IMR-90 (cell line): ENCODE measurements around the gene NPPA. TPM values are rescaled to one million over a fixed set of nuclear protein-coding genes. Genes with fewer than 3 reads are reported as not detected.

Experiments used
- ATAC-seq: fragments of 200-7000 bp; cut with Tn5 transposase; 2 replicates; pipeline ENCODE4 v1.9.1; 2020; ENCODE audit warnings: low read depth, mild to moderate bottlenecking, moderate library complexity
- BruUV-seq: library from RNA; stranded (reverse); fragments of 400-500 nt; replicated peaks from 2 replicates; lab custom pipeline; 2021; lab: Mats Ljungman, UMichigan
- CTCF ChIA-PET: fragments of 300-600 bp; formaldehyde crosslinking; extraction: SDS; loops from one replicate; lab custom pipeline; 2021; ENCODE audit warnings: antibody characterized with exemption; lab: Yijun Ruan, JAX
- POLR2A ChIA-PET: fragments of 300-600 bp; sonication (Branson Sonifier 250); formaldehyde crosslinking; loops from one replicate; lab custom pipeline; 2022; ENCODE audit warnings: antibody characterized with exemption; ENCODE audit not compliant: unreplicated experiment; lab: Charles Lee
- DNase-seq: peaks from one replicate; pipeline ENCODE4 v3.0.0; 2013
- H2AFZ ChIP-seq: replicated peaks from 2 replicates; pipeline ENCODE3; 2013; ENCODE audit warnings: low read length, mild to moderate bottlenecking; ENCODE audit not compliant: poor library complexity
- H2AK5ac ChIP-seq: 2 replicates; pipeline ENCODE4 v1.6.1; 2013; ENCODE audit warnings: low read depth, low read length, inconsistent platforms
- H2AK9ac ChIP-seq: replicated peaks from 2 replicates; pipeline ENCODE3; 2013; ENCODE audit warnings: mild to moderate bottlenecking, low read depth, low read length, moderate library complexity; ENCODE audit not compliant: poor library complexity
- H2BK120ac ChIP-seq: 2 replicates; pipeline ENCODE4 v1.6.1; 2013; ENCODE audit warnings: low read depth, low read length, inconsistent platforms
- H2BK15ac ChIP-seq: 3 replicates; pipeline ENCODE4 v1.6.1; 2013; ENCODE audit warnings: low read depth, low read length, inconsistent platforms
- H2BK20ac ChIP-seq: 2 replicates; pipeline ENCODE4 v1.6.1; 2013; ENCODE audit warnings: low read depth, mild to moderate bottlenecking, inconsistent platforms, low read length, moderate library complexity
- H2BK5ac ChIP-seq: 2 replicates; pipeline ENCODE4 v1.6.1; 2013; ENCODE audit warnings: mild to moderate bottlenecking, low read depth, low read length, inconsistent platforms; ENCODE audit not compliant: poor library complexity, severe bottlenecking
- H3K14ac ChIP-seq: replicated peaks from 2 replicates; pipeline ENCODE4 v1.6.1; 2013; ENCODE audit warnings: low read depth, low read length, inconsistent platforms
- H3K18ac ChIP-seq: 2 replicates; pipeline ENCODE4 v1.6.1; 2013; ENCODE audit warnings: low read depth, low read length, control low read depth
- H3K23ac ChIP-seq: 2 replicates; pipeline ENCODE4 v1.6.1; 2013; ENCODE audit warnings: low read depth, low read length, inconsistent platforms
- H3K27ac ChIP-seq: 2 replicates; pipeline ENCODE4 v1.5.1; 2013; ENCODE audit warnings: mild to moderate bottlenecking, control low read depth, low read length; ENCODE audit not compliant: insufficient read depth
- H3K27me3 ChIP-seq: 2 replicates; pipeline ENCODE4 v1.6.1; 2013; ENCODE audit warnings: low read length; ENCODE audit not compliant: control insufficient read depth, insufficient read depth
- H3K36me3 ChIP-seq: 2 replicates; pipeline ENCODE4 v1.6.1; 2013; ENCODE audit warnings: low read length, mixed read lengths; ENCODE audit not compliant: control insufficient read depth, insufficient read depth
- H3K4ac ChIP-seq: 2 replicates; pipeline ENCODE4 v1.6.1; 2013; ENCODE audit warnings: low read depth, low read length, inconsistent platforms
- H3K4me1 ChIP-seq: 2 replicates; pipeline ENCODE4 v1.6.1; 2013; ENCODE audit warnings: low read length, mixed read lengths; ENCODE audit not compliant: control insufficient read depth, insufficient read depth
- H3K4me2 ChIP-seq: 2 replicates; pipeline ENCODE4 v1.6.1; 2013; ENCODE audit warnings: low read depth, mild to moderate bottlenecking, control low read depth, low read length, moderate library complexity
- H3K4me3 ChIP-seq: 2 replicates; pipeline ENCODE4 v1.5.1; 2013; ENCODE audit warnings: low read depth, mild to moderate bottlenecking, control low read depth, low read length, moderate library complexity; ENCODE audit not compliant: insufficient read depth
- H3K56ac ChIP-seq: 2 replicates; pipeline ENCODE4 v1.6.1; 2013; ENCODE audit warnings: low read length, inconsistent platforms; ENCODE audit not compliant: insufficient read depth; ENCODE audit errors: extremely low read depth
- H3K79me1 ChIP-seq, 2 experiments: 2 replicates each; pipeline ENCODE4 v1.6.1; 2013; ENCODE audit warnings: low read length in 2 of 2, inconsistent platforms in 1 of 2, low read depth in 1 of 2
- H3K9ac ChIP-seq: 2 replicates; pipeline ENCODE4 v1.6.1; 2013; ENCODE audit warnings: low read depth, low read length, control low read depth
- H3K9me1 ChIP-seq: 2 replicates; pipeline ENCODE4 v1.6.1; 2013; ENCODE audit warnings: low read length, inconsistent platforms; ENCODE audit not compliant: insufficient read depth
- H3K9me3 ChIP-seq: 2 replicates; pipeline ENCODE4 v1.6.1; 2013; ENCODE audit warnings: low read length; ENCODE audit not compliant: control insufficient read depth, insufficient read depth
- H4K20me1 ChIP-seq: 2 replicates; pipeline ENCODE4 v1.6.1; 2013; ENCODE audit warnings: low read length, inconsistent platforms; ENCODE audit not compliant: insufficient read depth
- H4K5ac ChIP-seq: 2 replicates; pipeline ENCODE4 v1.6.1; 2013; ENCODE audit warnings: mild to moderate bottlenecking, low read depth, low read length, control low read depth
- H4K8ac ChIP-seq, 2 experiments: 2 replicates each; pipeline ENCODE4 v1.6.1; 2013; ENCODE audit warnings: low read depth in 2 of 2, low read length in 2 of 2, control low read depth in 1 of 2, inconsistent platforms in 1 of 2
- H4K91ac ChIP-seq: 2 replicates; pipeline ENCODE4 v1.6.1; 2013; ENCODE audit warnings: low read depth, low read length, inconsistent platforms; ENCODE audit not compliant: insufficient read depth
- CHD1 ChIP-seq: IDR thresholded peaks from 2 replicates; pipeline ENCODE4 v1.6.1; 2012; ENCODE audit warnings: low read depth, low read length, improper control_type of control experiment
- MAFK ChIP-seq: IDR thresholded peaks from 2 replicates; pipeline ENCODE4 v1.6.1; 2012; ENCODE audit warnings: low read depth, low read length, improper control_type of control experiment
- POLR2A ChIP-seq: IDR thresholded peaks from 2 replicates; pipeline ENCODE4 v1.6.1; 2012; ENCODE audit warnings: mild to moderate bottlenecking, low read depth, low read length
- RAD21 ChIP-seq: IDR thresholded peaks from 2 replicates; pipeline ENCODE4 v1.6.1; 2012; ENCODE audit warnings: low read length, improper control_type of control experiment
- RCOR1 ChIP-seq: IDR thresholded peaks from 2 replicates; pipeline ENCODE4 v1.6.1; 2012; ENCODE audit warnings: mild to moderate bottlenecking, low read length, improper control_type of control experiment; ENCODE audit not compliant: insufficient replicate concordance
- SMC3 ChIP-seq: fragments of 150-350 bp; IDR thresholded peaks from 2 replicates; pipeline ENCODE4 v1.6.1; 2016; ENCODE audit warnings: low read depth, mild to moderate bottlenecking, antibody characterized with exemption, low read length, moderate library complexity
- WGBS, 2 experiments: methylation state at CpG; one replicate each; pipeline versions ENCODE4 v1.1.5 to v1.1.7; 2013; ENCODE audit warnings: missing lambda C conversion rate in 2 of 2; ENCODE audit not compliant: insufficient read length in 1 of 2; ENCODE audit errors: extremely low coverage in 2 of 2; 5-methylcytosine and 5-hydroxymethylcytosine counted together
- dilution Hi-C: fragments of 300-500 bp; cut with HindIII; formaldehyde crosslinking; loops from one replicate; pipeline ENCODE4 v1.14.3; 2018; ENCODE audit warnings: low sequenced_read_pairs; ENCODE audit not compliant: unreplicated experiment
- in situ Hi-C: fragments of 300-500 bp; cut with MboI; formaldehyde crosslinking; loops from 3 replicates; pipeline ENCODE4 v1.14.3; 2019; ENCODE audit warnings: low sequenced_read_pairs, inconsistent platforms, mixed read lengths
- intact Hi-C: fragments of 100-400 bp; cut with micrococcal nuclease; formaldehyde crosslinking; loops from 2 replicates; pipeline ENCODE4 v1.10.0; 2022
- polyA plus RNA-seq, 3 experiments: library from polyadenylated mRNA; depleted of rRNA; stranded (reverse); fragments of >200 nt; gene quantifications; 2 replicates each; pipeline ENCODE4 v1.2.3, GENCODE V29; 2012; ENCODE audit warnings: low replicate concordance in 1 of 3
- total RNA-seq: library from RNA; depleted of rRNA; stranded (reverse); fragments of >200 nt; gene quantifications from 2 replicates; pipeline ENCODE4 v1.2.3, GENCODE V29; 2012
- TF ChIP-seq, protein P1 (sequence below): fragments of 150-350 bp; IDR thresholded peaks from 2 replicates; pipeline ENCODE4 v1.6.1; 2016; ENCODE audit warnings: low read depth, mild to moderate bottlenecking, low read length, moderate library complexity, borderline replicate concordance
- TF ChIP-seq, protein P2 (sequence below): fragments of 150-350 bp; IDR thresholded peaks from 2 replicates; pipeline ENCODE4 v1.6.1; 2017; ENCODE audit warnings: mild to moderate bottlenecking, antibody characterized with exemption, low read length, low read depth

The NPPA gene
- total and polyA plus RNA-seq, 2 of the 4 experiments (the other 2 are of a cell fraction), result not detected

DNA sequence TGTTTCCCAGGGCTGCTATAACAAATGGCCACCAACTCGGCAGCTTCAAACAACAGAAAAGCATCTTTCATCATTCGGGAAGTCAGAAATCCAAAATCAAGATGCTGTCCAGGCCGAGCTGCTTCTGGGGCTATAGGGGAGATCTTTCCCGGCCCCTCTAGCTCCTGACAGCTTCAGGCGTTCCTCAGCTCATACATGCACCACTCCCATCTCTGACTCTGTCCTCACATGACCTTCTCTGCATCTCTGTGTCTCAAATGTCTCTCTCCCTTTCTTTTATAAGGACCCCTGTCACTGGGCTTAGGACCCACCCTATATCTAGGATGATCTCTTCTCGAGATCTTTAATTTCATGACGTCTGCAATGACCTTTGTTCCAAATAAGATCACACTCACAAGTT is 25.0 kb upstream of the NPPA start:
- POLR2A ChIA-PET, result no interaction called here

More for the DNA sequence above, 25.0 kb upstream of the NPPA start:
- no peak for DNase-seq
- WGBS, 2 experiments, result no CpG with 5 or more reads among the region's 7 CpGs
- dilution Hi-C loops (no loop called here), intact Hi-C loops (no loop called here), in situ Hi-C loops (no loop called here)
- ATAC-seq, result no peak
- Histone ChIP-seq H3K4me3 (no peak overlapping the region), H3K56ac (no peak overlapping the region), H2BK15ac (no peak overlapping the region), H4K91ac (no peak overlapping the region), H2BK120ac (no peak overlapping the region), H3K79me1 (no peaks in the 10 kb centered on the region), H3K23ac (no peak overlapping the region), H4K5ac (no peak overlapping the region), H3K14ac (no peak overlapping the region), H2AK5ac (no peak overlapping the region), H2AFZ (no peak overlapping the region), H3K27ac (no peak overlapping the region), H3K36me3 (no peaks in the 10 kb centered on the region), H3K18ac (no peak overlapping the region), H3K4me1 (no peaks in the 10 kb centered on the region), H3K9me1 (no peaks in the 10 kb centered on the region), H2BK5ac (no peak overlapping the region), H3K9me3 (no peaks in the 10 kb centered on the region), H2AK9ac (no peak overlapping the region), H2BK20ac (no peak overlapping the region), H4K20me1 (no peaks in the 10 kb centered on the region), H3K9ac (no peak overlapping the region), H3K27me3 (peaks cover 52% of the 10 kb centered on the region), H3K4ac (no peak overlapping the region), H3K4me2 (no peak overlapping the region), H4K8ac (no peak overlapping the region)
- no TSS peak for BruUV-seq
- TF ChIP-seq, protein P1, sequence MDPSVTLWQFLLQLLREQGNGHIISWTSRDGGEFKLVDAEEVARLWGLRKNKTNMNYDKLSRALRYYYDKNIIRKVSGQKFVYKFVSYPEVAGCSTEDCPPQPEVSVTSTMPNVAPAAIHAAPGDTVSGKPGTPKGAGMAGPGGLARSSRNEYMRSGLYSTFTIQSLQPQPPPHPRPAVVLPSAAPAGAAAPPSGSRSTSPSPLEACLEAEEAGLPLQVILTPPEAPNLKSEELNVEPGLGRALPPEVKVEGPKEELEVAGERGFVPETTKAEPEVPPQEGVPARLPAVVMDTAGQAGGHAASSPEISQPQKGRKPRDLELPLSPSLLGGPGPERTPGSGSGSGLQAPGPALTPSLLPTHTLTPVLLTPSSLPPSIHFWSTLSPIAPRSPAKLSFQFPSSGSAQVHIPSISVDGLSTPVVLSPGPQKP, result no peak
- TF ChIP-seq RAD21, result no peak
- no peak for TF ChIP-seq CHD1
- TF ChIP-seq SMC3, result no peak
- no peak for TF ChIP-seq RCOR1
- TF ChIP-seq, protein P2, sequence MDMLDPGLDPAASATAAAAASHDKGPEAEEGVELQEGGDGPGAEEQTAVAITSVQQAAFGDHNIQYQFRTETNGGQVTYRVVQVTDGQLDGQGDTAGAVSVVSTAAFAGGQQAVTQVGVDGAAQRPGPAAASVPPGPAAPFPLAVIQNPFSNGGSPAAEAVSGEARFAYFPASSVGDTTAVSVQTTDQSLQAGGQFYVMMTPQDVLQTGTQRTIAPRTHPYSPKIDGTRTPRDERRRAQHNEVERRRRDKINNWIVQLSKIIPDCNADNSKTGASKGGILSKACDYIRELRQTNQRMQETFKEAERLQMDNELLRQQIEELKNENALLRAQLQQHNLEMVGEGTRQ, result no peak
- TF ChIP-seq POLR2A, result no peak
- TF ChIP-seq MAFK, result no peak
- CTCF ChIA-PET, result no interaction called here
